Mesenchymal stem cell (in vitro differentiated cells and primary cell): ENCODE measurements around the gene GTF2H2C_2.
A peak's percentile ranks its signal among the peaks of the same experiment; 100 is the strongest.
"Not testable (repeated sequence)": the region's sequence is repeated elsewhere in the genome, so short reads cannot be mapped to it uniquely, and the experiment has no call there.

Source experiments
- DNase-seq: peaks from one replicate; pipeline ENCODE4 v3.0.0-alpha.2; 2013
- H2AFZ ChIP-seq: one replicate; pipeline ENCODE4 v1.6.1; 2013; ENCODE audit warnings: low read depth, mild to moderate bottlenecking, control low read depth, inconsistent platforms, low read length, moderate library complexity
- H2AK5ac ChIP-seq: 2 replicates; pipeline ENCODE4 v1.6.1; 2013; ENCODE audit warnings: low read length, moderate library complexity, mild to moderate bottlenecking, inconsistent platforms; ENCODE audit not compliant: severe bottlenecking
- H2BK120ac ChIP-seq: one replicate; pipeline ENCODE4 v1.6.1; 2013; ENCODE audit warnings: low read depth, mild to moderate bottlenecking, inconsistent platforms, low read length, moderate library complexity
- H2BK12ac ChIP-seq, 2 experiments: one replicate each; pipeline ENCODE4 v1.6.1; 2013; ENCODE audit warnings: inconsistent platforms in 2 of 2, low read length in 2 of 2, mild to moderate bottlenecking in 2 of 2, moderate library complexity in 2 of 2, control low read depth in 1 of 2
- H2BK15ac ChIP-seq: one replicate; pipeline ENCODE4 v1.6.1; 2013; ENCODE audit warnings: mild to moderate bottlenecking, low read depth, inconsistent platforms; ENCODE audit not compliant: poor library complexity, severe bottlenecking
- H2BK5ac ChIP-seq: 2 replicates; pipeline ENCODE4 v1.6.1; 2013; ENCODE audit warnings: low read depth, mild to moderate bottlenecking, low read length, control low read depth, inconsistent platforms; ENCODE audit not compliant: poor library complexity, severe bottlenecking
- H3K14ac ChIP-seq, 2 experiments: one replicate each; pipeline ENCODE4 v1.6.1; 2013; ENCODE audit warnings: inconsistent platforms in 2 of 2, low read length in 2 of 2, control low read depth in 1 of 2, mild to moderate bottlenecking in 1 of 2, moderate library complexity in 1 of 2
- H3K18ac ChIP-seq, 2 experiments: one replicate each; pipeline ENCODE4 v1.6.1; 2013; ENCODE audit warnings: inconsistent platforms in 2 of 2, low read length in 2 of 2, control low read depth in 1 of 2, low read depth in 1 of 2, mild to moderate bottlenecking in 1 of 2
- H3K23ac ChIP-seq, 2 experiments: one replicate each; pipeline ENCODE4 v1.6.1; 2013; ENCODE audit warnings: inconsistent platforms in 2 of 2, low read length in 2 of 2, mild to moderate bottlenecking in 2 of 2, moderate library complexity in 2 of 2, control low read depth in 1 of 2
- H3K27ac ChIP-seq: 2 replicates; pipeline ENCODE4 v1.5.1; 2013; ENCODE audit warnings: mild to moderate bottlenecking, moderate library complexity, low read length, control low read depth, inconsistent platforms; ENCODE audit not compliant: poor library complexity, severe bottlenecking
- H3K27me3 ChIP-seq, 2 experiments: 2 replicates each; pipeline versions ENCODE4 v1.6.1 to v1.7.0; 2013; ENCODE audit warnings: low read length in 2 of 2, mild to moderate bottlenecking in 2 of 2, moderate library complexity in 2 of 2, control low read depth in 1 of 2, inconsistent platforms in 1 of 2; ENCODE audit not compliant: control insufficient read depth in 1 of 2, insufficient read depth in 1 of 2
- H3K36me3 ChIP-seq, 2 experiments: 2 replicates each; pipeline versions ENCODE4 v1.6.1 to v1.7.0; 2013; ENCODE audit warnings: low read length in 2 of 2, control low read depth in 1 of 2, inconsistent platforms in 1 of 2, low read depth in 1 of 2, mild to moderate bottlenecking in 1 of 2; ENCODE audit not compliant: insufficient read depth in 2 of 2, control insufficient read depth in 1 of 2
- H3K4ac ChIP-seq, 2 experiments: one replicate each; pipeline ENCODE4 v1.6.1; 2013; ENCODE audit warnings: inconsistent platforms in 2 of 2, low read length in 2 of 2, mild to moderate bottlenecking in 2 of 2, moderate library complexity in 2 of 2, control low read depth in 1 of 2, low read depth in 1 of 2
- H3K4me1 ChIP-seq: 2 replicates; pipeline ENCODE4 v1.6.1; 2013; ENCODE audit warnings: low read depth, low read length, control low read depth; ENCODE audit not compliant: control insufficient read depth, insufficient read depth
- H3K4me2 ChIP-seq: 2 replicates; pipeline ENCODE4 v1.6.1; 2013; ENCODE audit warnings: low read length, mild to moderate bottlenecking, inconsistent platforms; ENCODE audit not compliant: poor library complexity, severe bottlenecking
- H3K4me3 ChIP-seq, 2 experiments: 2 replicates each; pipeline versions ENCODE4 v1.5.1 to v1.7.0; 2013; ENCODE audit warnings: low read length in 2 of 2, mild to moderate bottlenecking in 2 of 2, control low read depth in 1 of 2, low read depth in 1 of 2; ENCODE audit not compliant: insufficient read depth in 1 of 2
- H3K79me1 ChIP-seq: replicated peaks from 2 replicates; pipeline ENCODE4 v1.6.1; 2013; ENCODE audit warnings: mild to moderate bottlenecking, control low read depth, low read length, inconsistent platforms; ENCODE audit not compliant: poor library complexity, severe bottlenecking
- H3K9ac ChIP-seq: 2 replicates; pipeline ENCODE4 v1.7.0; 2013; ENCODE audit warnings: mild to moderate bottlenecking, low read length, moderate library complexity
- H3K9me3 ChIP-seq: 2 replicates; pipeline ENCODE4 v1.7.0; 2013; ENCODE audit warnings: mild to moderate bottlenecking, low read length; ENCODE audit not compliant: control insufficient read depth
- H4K8ac ChIP-seq: one replicate; pipeline ENCODE4 v1.6.1; 2013; ENCODE audit warnings: inconsistent platforms, mild to moderate bottlenecking, low read length, moderate library complexity
- H4K91ac ChIP-seq: one replicate; pipeline ENCODE4 v1.6.1; 2013; ENCODE audit warnings: mild to moderate bottlenecking, low read length, inconsistent platforms
- WGBS: methylation state at CpG from one replicate; pipeline ENCODE4 v1.1.7; 2013; ENCODE audit warnings: mixed read lengths; 5-methylcytosine and 5-hydroxymethylcytosine counted together

The GTF2H2C_2 gene

GRCh38 chr5:70415117-70415516 is at the start of gene GTF2H2C_2:
TSS of gene GTF2H2C_2 (plus strand) at chr5:70415368.
- not testable (repeated sequence) for H3K4me1 ChIP-seq, H2BK15ac ChIP-seq, H3K36me3 ChIP-seq, H3K9ac ChIP-seq, H3K18ac ChIP-seq, H3K23ac ChIP-seq, H3K4me2 ChIP-seq, H2AFZ ChIP-seq, H2BK5ac ChIP-seq, H2BK120ac ChIP-seq, H3K27ac ChIP-seq, H3K79me1 ChIP-seq, H2AK5ac ChIP-seq, H3K9me3 ChIP-seq, H3K4me3 ChIP-seq, H3K4ac ChIP-seq, DNase-seq, H4K8ac ChIP-seq, H3K14ac ChIP-seq, H4K91ac ChIP-seq, H3K27me3 ChIP-seq, H2BK12ac ChIP-seq
- no CpG with 5 or more reads among the region's 39 CpGs for WGBS

DNA sequence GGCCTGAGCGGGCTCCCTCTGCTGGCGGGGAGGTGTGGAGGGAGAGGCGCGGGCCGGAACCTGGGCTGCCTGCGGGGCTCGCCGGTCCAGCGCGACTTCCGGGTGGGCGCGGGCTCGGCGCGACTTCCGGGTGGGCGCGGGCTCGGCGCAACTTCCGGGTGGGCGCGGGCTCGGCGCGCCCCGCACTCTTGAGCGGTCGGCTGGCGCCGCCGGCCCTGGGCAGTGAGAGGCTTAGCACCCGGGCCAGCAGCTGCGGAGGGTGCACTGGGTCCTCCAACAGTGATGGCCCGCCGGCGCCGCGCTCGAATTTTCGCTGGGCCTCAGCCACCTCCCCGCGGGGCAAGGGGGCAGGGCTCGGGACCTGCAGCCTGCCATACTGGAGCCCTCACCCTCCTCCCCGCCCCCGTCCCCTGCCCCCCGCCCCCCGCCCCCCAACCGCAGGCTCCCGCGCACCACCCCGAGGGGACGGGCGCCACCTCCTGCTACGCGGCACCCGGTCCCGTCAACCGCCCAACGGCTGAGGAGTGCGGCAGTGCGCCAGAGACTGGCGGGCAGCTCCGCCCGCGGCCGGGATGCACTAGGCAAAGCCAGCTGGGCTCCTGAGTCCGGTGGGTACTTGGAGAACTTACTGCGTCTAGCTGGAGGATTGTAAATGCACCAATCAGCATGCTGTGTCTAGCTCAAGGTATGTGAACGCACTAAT is 14.0 kb upstream of the GTF2H2C_2 start:
- H4K8ac ChIP-seq, H4K91ac ChIP-seq, H2BK12ac ChIP-seq, H3K23ac ChIP-seq, H3K18ac ChIP-seq, H2BK5ac ChIP-seq, H2AFZ ChIP-seq, H3K4me2 ChIP-seq, H3K14ac ChIP-seq, H3K4me1 ChIP-seq, H2BK120ac ChIP-seq, H3K4ac ChIP-seq, H2BK15ac ChIP-seq, H3K9me3 ChIP-seq, H3K27me3 ChIP-seq, H3K79me1 ChIP-seq, H2AK5ac ChIP-seq, H3K36me3 ChIP-seq, H3K27ac ChIP-seq: not testable (repeated sequence)
- WGBS = no CpG with 5 or more reads among the region's 71 CpGs
- H3K9ac ChIP-seq = peak overlapping the region; percentile 74
- H3K4me3 ChIP-seq = peak overlapping the region; percentile 51 to 77
- peak; percentile 48 for DNase-seq

GRCh38 chr5:70421322-70421721 is 6.2 kb downstream of the GTF2H2C_2 start:
- H4K91ac ChIP-seq, H2AFZ ChIP-seq: not testable (repeated sequence)
- WGBS = no CpG with 5 or more reads among the region's 1 CpG

DNA sequence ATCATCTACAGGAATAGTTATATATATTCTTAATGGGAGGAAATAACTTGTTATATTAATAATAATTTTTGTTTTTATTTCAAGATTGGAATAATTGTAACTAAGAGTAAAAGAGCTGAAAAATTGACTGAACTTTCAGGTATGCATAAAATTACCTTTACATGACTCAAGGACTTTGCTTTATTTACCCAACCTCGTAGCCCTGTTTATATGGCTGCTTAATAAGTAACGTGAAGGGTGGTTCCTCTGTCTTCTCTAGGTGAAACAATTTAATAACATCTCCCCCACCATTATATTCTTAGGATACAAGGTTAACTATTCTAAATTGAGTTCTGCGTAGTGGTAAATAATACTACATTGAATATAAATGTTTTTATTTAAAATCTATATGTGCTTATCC is 8.0 kb downstream of the GTF2H2C_2 start:
- not testable (repeated sequence) for H3K4me1 ChIP-seq, H4K8ac ChIP-seq, H3K9ac ChIP-seq, H3K18ac ChIP-seq, H3K4me2 ChIP-seq, H2AK5ac ChIP-seq, H3K9me3 ChIP-seq, H3K14ac ChIP-seq, DNase-seq, H3K4me3 ChIP-seq, H3K4ac ChIP-seq, H4K91ac ChIP-seq, H3K79me1 ChIP-seq, H2AFZ ChIP-seq, H3K36me3 ChIP-seq, H2BK15ac ChIP-seq, H3K23ac ChIP-seq, H2BK120ac ChIP-seq, H3K27me3 ChIP-seq, H3K27ac ChIP-seq, H2BK12ac ChIP-seq, H2BK5ac ChIP-seq
- no CpG with 5 or more reads among the region's 3 CpGs for WGBS

More at GRCh38 chr5:70421322-70421721, 6.2 kb downstream of the GTF2H2C_2 start:
- not testable (repeated sequence) for H3K4ac ChIP-seq, H3K23ac ChIP-seq, H2BK15ac ChIP-seq, H3K4me3 ChIP-seq, H3K4me2 ChIP-seq, H2BK120ac ChIP-seq, H3K27me3 ChIP-seq, DNase-seq, H3K4me1 ChIP-seq, H2BK5ac ChIP-seq, H2AK5ac ChIP-seq, H3K9me3 ChIP-seq, H3K36me3 ChIP-seq, H3K79me1 ChIP-seq, H3K9ac ChIP-seq, H3K18ac ChIP-seq, H2BK12ac ChIP-seq, H4K8ac ChIP-seq, H3K14ac ChIP-seq, H3K27ac ChIP-seq
